DND-41 (cell line): ENCODE measurements around the gene ZSCAN5C.

Source experiments
- EZH2 ChIP-seq: IDR thresholded peaks from 3 replicates; pipeline ENCODE4 v1.6.1; 2012; ENCODE audit warnings: borderline replicate concordance, low read depth, mild to moderate bottlenecking, moderate library complexity, low read length, inconsistent platforms; ENCODE audit not compliant: severe bottlenecking
- TF ChIP-seq, protein P1 (sequence below): IDR thresholded peaks from 2 replicates; pipeline ENCODE4 v1.5.1; 2012; ENCODE audit warnings: borderline replicate concordance, low read length, moderate library complexity, mild to moderate bottlenecking; ENCODE audit not compliant: poor library complexity, severe bottlenecking; ENCODE audit errors: extremely low read depth

DNA sequence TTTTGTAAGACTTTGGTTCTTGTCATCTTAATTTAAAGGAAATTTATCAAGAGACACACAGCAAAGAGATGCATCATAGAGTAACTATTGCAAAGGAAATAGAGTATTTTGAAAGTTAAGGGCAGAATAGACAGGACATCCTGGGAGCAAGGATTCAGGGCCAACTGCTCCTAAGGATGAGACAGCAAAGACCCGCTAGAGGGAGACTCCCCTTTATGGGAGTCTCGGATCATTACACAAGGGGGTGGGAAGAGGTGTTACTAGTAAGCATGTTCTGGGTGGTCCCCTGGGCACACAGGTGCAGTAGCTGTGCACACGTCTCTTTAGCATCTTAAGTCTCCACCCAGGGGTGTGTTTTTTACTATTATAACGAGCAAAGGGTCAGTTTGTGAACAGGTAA lies 9.6 kb downstream of the ZSCAN5C start:
- TF ChIP-seq, protein P1, sequence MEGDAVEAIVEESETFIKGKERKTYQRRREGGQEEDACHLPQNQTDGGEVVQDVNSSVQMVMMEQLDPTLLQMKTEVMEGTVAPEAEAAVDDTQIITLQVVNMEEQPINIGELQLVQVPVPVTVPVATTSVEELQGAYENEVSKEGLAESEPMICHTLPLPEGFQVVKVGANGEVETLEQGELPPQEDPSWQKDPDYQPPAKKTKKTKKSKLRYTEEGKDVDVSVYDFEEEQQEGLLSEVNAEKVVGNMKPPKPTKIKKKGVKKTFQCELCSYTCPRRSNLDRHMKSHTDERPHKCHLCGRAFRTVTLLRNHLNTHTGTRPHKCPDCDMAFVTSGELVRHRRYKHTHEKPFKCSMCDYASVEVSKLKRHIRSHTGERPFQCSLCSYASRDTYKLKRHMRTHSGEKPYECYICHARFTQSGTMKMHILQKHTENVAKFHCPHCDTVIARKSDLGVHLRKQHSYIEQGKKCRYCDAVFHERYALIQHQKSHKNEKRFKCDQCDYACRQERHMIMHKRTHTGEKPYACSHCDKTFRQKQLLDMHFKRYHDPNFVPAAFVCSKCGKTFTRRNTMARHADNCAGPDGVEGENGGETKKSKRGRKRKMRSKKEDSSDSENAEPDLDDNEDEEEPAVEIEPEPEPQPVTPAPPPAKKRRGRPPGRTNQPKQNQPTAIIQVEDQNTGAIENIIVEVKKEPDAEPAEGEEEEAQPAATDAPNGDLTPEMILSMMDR, result no peak
- no peak for TF ChIP-seq EZH2
